Keratinocyte (primary cell): Measurements from ENCODE around the gene ZNF474. TPM values are rescaled to one million over a fixed set of nuclear protein-coding genes. Genes with fewer than 3 reads are reported as not detected.

ENCODE experiments used
- DNase-seq: peaks from one replicate; pipeline ENCODE4 v3.0.0-alpha.2; 2011; ENCODE audit warnings: low read depth, missing footprints, low spot score
- FAIRE-seq: peaks from 2 replicates; lab custom pipeline; 2011; peaks lifted over from hg19 to GRCh38; lab: Jason Lieb, UNC
- H2AFZ ChIP-seq: 2 replicates; pipeline ENCODE4 v1.6.0; 2012; ENCODE audit warnings: low read length, control low read depth, inconsistent platforms; ENCODE audit not compliant: control insufficient read depth
- H3K27ac ChIP-seq: 2 replicates; pipeline ENCODE4 v1.5.1; 2011; ENCODE audit warnings: low read length; ENCODE audit not compliant: control insufficient read depth, insufficient read depth
- H3K27me3 ChIP-seq: 3 replicates; pipeline ENCODE4 v1.6.0; 2011; ENCODE audit warnings: low read length; ENCODE audit not compliant: control insufficient read depth, insufficient read depth; ENCODE audit errors: extremely low read depth
- H3K36me3 ChIP-seq, 2 experiments: 2 replicates in 1 of 2; 3 replicates in 1 of 2; pipeline ENCODE4 v1.5.1; 2011; ENCODE audit warnings: low read length in 2 of 2, mild to moderate bottlenecking in 1 of 2; ENCODE audit not compliant: control insufficient read depth in 2 of 2, insufficient read depth in 2 of 2; ENCODE audit errors: extremely low read depth in 1 of 2
- H3K4me1 ChIP-seq: 3 replicates; pipeline ENCODE4 v1.5.1; 2011; ENCODE audit warnings: low read length; ENCODE audit not compliant: control insufficient read depth, insufficient read depth; ENCODE audit errors: extremely low read depth
- H3K4me2 ChIP-seq: 3 replicates; pipeline ENCODE4 v1.6.0; 2011; ENCODE audit warnings: low read depth, low read length; ENCODE audit not compliant: control insufficient read depth, insufficient read depth; ENCODE audit errors: extremely low read depth
- H3K4me3 ChIP-seq, 3 experiments: fragments of 200-600 bp in 1 of 3; sonication (generic) in 1 of 3; 2 replicates in 2 of 3; 3 replicates in 1 of 3; pipeline ENCODE4 v1.5.1; 2011 to 2016; ENCODE audit warnings: low read length in 3 of 3, mild to moderate bottlenecking in 3 of 3, control low read depth in 2 of 3, inconsistent platforms in 1 of 3, low read depth in 1 of 3, mixed read lengths in 1 of 3, mixed run types in 1 of 3, moderate library complexity in 1 of 3; ENCODE audit not compliant: control insufficient read depth in 2 of 3, insufficient read depth in 2 of 3; ENCODE audit errors: extremely low read depth in 1 of 3
- H3K79me2 ChIP-seq: 2 replicates; pipeline ENCODE4 v1.6.0; 2012; ENCODE audit warnings: low read length; ENCODE audit not compliant: control insufficient read depth, insufficient read depth
- H3K9ac ChIP-seq: 3 replicates; pipeline ENCODE4 v1.6.0; 2011; ENCODE audit warnings: low read length; ENCODE audit not compliant: control insufficient read depth, insufficient read depth; ENCODE audit errors: extremely low read depth
- H3K9me1 ChIP-seq: 3 replicates; pipeline ENCODE4 v1.6.0; 2011; ENCODE audit warnings: low read length; ENCODE audit not compliant: control insufficient read depth, insufficient read depth; ENCODE audit errors: extremely low read depth
- H3K9me3 ChIP-seq: 2 replicates; pipeline ENCODE4 v1.5.1; 2012; ENCODE audit warnings: low read depth, low read length; ENCODE audit not compliant: control insufficient read depth
- H4K20me1 ChIP-seq: 3 replicates; pipeline ENCODE4 v1.6.0; 2011; ENCODE audit warnings: low read length; ENCODE audit not compliant: control insufficient read depth, insufficient read depth; ENCODE audit errors: extremely low read depth
- CTCF ChIP-seq, 3 experiments: IDR thresholded peaks in 1 of 3; conservative IDR thresholded peaks in 1 of 3; optimal IDR thresholded peaks in 1 of 3; 2 replicates in 2 of 3; 3 replicates in 1 of 3; pipeline versions ENCODE3 to v1.5.1; 2011; ENCODE audit warnings: low read length in 3 of 3, mild to moderate bottlenecking in 3 of 3, moderate library complexity in 2 of 3, control low read depth in 1 of 3, inconsistent platforms in 1 of 3; ENCODE audit not compliant: insufficient read depth in 2 of 3; ENCODE audit errors: extremely low read depth in 1 of 3
- EZH2 ChIP-seq: IDR thresholded peaks from one replicate; pipeline ENCODE4 v1.6.1; 2012; ENCODE audit warnings: inconsistent platforms, mild to moderate bottlenecking, low read length, moderate library complexity
- dilution Hi-C: fragments of 300-500 bp; cut with MboI; formaldehyde crosslinking; loops from one replicate; pipeline ENCODE4 v1.7.0; 2020; ENCODE audit warnings: low sequenced_read_pairs; ENCODE audit not compliant: extremely low pct_ligation_motif_present
- polyA plus RNA-seq, 5 experiments: library from polyadenylated mRNA; depleted of rRNA in 3 of 5; stranded (reverse) in 3 of 5; stranded (forward) in 1 of 5; unstranded in 1 of 5; fragments of >200 nt; gene quantifications; 1 replicate in 1 of 5; 2 replicates in 3 of 5; 3 replicates in 1 of 5; pipeline versions ENCODE4 v1.2.1 to v1.2.3, GENCODE V29; 2011 to 2012; ENCODE audit warnings: missing spikeins in 2 of 5, low read depth in 1 of 5, low replicate concordance in 1 of 5

The ZNF474 gene
- polyA plus RNA-seq, 1 donor (not counting 4 experiments of a cell fraction or from before 2014, with no cell fraction given): 0.05 TPM

GRCh38 chr5:122175852-122176251, 46.5 kb downstream of the ZNF474 start:
- dilution Hi-C loops: no loop called here
- H3K27ac ChIP-seq: no peak overlapping the region
- peaks cover 9% of the 10 kb centered on the region for H3K4me1 ChIP-seq
- FAIRE-seq (no peak), DNase-seq (no peak)
- no peaks in the 10 kb centered on the region for H3K27me3 ChIP-seq
- H4K20me1 ChIP-seq: no peaks in the 10 kb centered on the region
- H3K4me2 ChIP-seq: no peak overlapping the region
- no peaks in the 10 kb centered on the region for H3K36me3 ChIP-seq
- H3K9me3 ChIP-seq: no peaks in the 10 kb centered on the region
- no peaks in the 10 kb centered on the region for H3K79me2 ChIP-seq
- H3K4me3 ChIP-seq: no peak overlapping the region
- TF ChIP-seq CTCF (optimal IDR thresholded peaks at IDR 0.05 in 1 of 3, IDR thresholded peaks at IDR 0.05 in 1 of 3, conservative IDR thresholded peaks at IDR 0.05 in 1 of 3; ENCODE audit: extremely low read depth in 1 of 3, insufficient read depth in 2 of 3, low read length in 3 of 3) (no peak), EZH2 (no peak)
- no peak overlapping the region for H2AFZ ChIP-seq
- H3K9ac ChIP-seq: no peak overlapping the region
- no peaks in the 10 kb centered on the region for H3K9me1 ChIP-seq

DNA sequence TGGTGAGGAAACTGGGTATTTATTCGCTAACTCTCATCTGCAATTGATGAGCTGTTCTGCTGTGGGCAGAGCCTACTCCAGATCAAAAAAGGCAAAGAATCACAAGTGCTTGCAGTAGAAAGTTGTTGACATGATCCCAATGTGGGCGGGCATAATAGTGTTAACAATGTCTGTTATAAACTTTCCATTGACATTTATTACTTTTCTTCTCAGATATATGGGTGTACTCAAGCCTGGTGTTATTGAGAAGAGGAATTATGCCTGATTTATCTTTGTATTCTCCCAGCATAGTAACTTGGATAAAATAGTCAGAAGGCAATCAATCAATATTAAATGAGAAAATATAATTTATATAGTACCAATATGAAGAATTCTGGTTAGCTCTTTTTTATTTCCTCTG, 47.8 kb downstream of the ZNF474 start:
- Histone ChIP-seq H4K20me1 (no peaks in the 10 kb centered on the region), H3K9ac (no peak overlapping the region), H3K9me1 (no peaks in the 10 kb centered on the region), H3K36me3 (no peaks in the 10 kb centered on the region), H3K27ac (no peak overlapping the region), H3K4me2 (no peak overlapping the region), H3K9me3 (no peaks in the 10 kb centered on the region), H3K27me3 (no peaks in the 10 kb centered on the region), H2AFZ (no peak overlapping the region), H3K79me2 (no peaks in the 10 kb centered on the region), H3K4me1 (peaks cover 21% of the 10 kb centered on the region), H3K4me3 (no peak overlapping the region)
- FAIRE-seq (no peak), DNase-seq (no peak)
- dilution Hi-C loops: no loop called here
- TF ChIP-seq EZH2 (no peak), CTCF (optimal IDR thresholded peaks at IDR 0.05 in 1 of 3, IDR thresholded peaks at IDR 0.05 in 1 of 3, conservative IDR thresholded peaks at IDR 0.05 in 1 of 3; ENCODE audit: extremely low read depth in 1 of 3, insufficient read depth in 2 of 3, low read length in 3 of 3) (no peak)
